PFSK-1 (cell line): ENCODE measurements around the gene P2RY6.

Experiments used
- SIN3A ChIP-seq: IDR thresholded peaks from 2 replicates; pipeline ENCODE4 v1.6.1; 2012; ENCODE audit warnings: mild to moderate bottlenecking, low read length, moderate library complexity, borderline replicate concordance; ENCODE audit not compliant: insufficient read depth
- TAF1 ChIP-seq: IDR thresholded peaks from 2 replicates; pipeline ENCODE4 v1.6.1; 2012; ENCODE audit warnings: low read length, control low read depth, borderline replicate concordance; ENCODE audit not compliant: insufficient read depth

DNA sequence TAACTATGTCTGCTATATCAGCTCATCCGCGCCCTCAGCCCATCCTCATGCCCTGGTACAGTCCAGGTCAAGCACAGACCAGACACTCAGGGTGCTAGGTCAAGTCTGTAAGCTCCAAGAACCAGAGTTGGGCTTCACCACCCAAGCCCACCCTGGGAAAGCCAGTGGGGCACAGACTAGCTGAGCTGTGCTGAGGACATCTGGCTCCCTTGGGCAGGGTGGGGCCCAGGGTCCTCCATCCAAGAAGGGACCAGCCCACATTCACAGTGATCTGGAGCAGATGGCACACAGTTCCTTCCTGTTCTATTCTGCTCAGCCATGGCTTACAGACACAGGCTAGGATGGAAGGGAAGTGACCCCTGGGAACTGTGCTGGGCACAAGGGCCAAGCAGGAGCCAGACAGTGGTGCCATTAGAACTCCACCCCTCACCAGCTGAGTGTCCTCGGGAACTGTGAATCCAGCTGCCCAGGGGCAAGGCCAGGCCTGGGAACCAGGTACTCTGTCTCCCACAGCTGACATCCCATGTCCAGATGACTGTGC is 9.1 kb downstream of the P2RY6 start:
- TF ChIP-seq TAF1 (no peak), SIN3A (no peak)
